OCI-M1 (cell line): ENCODE results near the gene RPL36A.

Source experiments
- DNase-seq: peaks from one replicate; lab custom pipeline; 2025; lab: John Stamatoyannopoulos, UW

Gene RPL36A

GRCh38 chrX:101390664-101391525 is at the start of gene RPL36A:
RPL36A (plus strand) TSS chrX:101391011; CDS start chrX:101391044, 33 bp downstream.
- DNase-seq, result peak; percentile 97

GRCh38 chrX:101347859-101348451 is 42.9 kb upstream of the RPL36A start:
- peak; percentile 33 for DNase-seq

- DNase-seq, result peak; percentile 90
Observed at GRCh38 chrX:101348452-101349192, 42.2 kb upstream of the RPL36A start, which contains the start of gene TIMM8A. TIMM8A (minus strand) TSS chrX:101348742; CDS start chrX:101348664, 78 bp downstream.

DNA sequence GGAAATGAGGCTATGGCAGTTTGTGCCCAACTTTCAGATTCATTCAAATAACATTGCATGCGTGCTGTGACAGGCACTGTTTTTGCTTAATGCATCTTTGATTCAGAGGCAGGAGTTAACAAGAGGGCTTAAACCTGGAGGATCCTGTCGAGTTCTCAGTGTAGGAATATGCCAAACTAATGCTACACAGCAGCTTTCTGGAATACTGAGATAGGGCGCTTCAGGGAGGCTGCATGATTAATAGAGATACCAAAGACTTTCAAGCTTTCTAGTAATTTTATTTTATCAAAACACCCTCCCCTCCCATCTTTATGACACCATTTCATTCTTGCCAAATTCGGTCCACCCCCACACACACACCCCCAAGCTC is 41.6 kb upstream of the RPL36A start:
- no peak for DNase-seq

DNA sequence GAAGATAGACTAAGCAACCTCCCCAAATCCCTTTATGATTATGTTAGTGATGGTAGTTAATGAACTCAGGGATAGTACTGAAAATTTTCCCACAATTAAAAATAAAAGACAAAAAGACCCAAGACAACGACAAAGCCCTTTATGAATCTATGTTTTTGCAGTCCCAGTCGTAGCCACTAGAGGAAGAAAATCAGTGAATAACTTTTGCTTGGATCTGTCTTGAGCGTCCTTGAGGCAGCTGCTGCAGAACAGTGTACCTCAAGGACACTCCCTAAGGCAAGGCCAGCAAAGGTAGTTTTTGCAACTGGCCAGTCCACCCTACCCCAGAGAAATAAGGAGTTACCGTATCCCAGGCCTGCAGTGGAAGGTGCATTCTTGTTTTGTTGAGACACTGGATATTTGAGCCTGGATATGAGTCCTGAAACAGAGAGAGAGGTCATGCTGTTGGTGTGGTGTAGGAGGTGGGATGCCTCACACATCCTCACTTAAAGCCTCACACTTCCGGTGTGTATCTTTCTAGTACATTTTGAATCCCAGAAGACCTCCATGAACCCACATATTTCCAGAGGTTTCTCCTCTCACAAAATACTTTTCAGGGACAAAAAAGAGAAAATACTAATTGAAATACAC is 33.5 kb upstream of the RPL36A start:
- DNase-seq, result no peak

DNA sequence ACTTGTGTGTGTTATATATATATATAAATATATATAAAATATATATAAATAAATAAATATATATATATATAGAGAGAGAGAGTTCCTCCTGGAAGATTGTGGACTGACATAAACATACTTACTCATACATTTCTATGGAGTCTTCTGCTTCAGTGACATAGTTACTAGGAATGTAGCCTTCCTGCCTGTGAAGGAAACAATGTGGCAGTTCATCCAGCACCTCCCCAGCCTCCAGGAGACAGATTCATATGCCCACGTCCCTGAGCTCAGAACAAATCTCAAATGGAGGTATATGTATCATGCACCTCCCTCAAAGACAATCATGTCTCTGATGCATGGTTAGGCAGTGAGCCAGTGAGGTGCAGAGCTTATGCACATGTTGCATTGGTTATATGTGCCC is 30.8 kb upstream of the RPL36A start:
- DNase-seq, result no peak

- DNase-seq, result no peak
Observed at GRCh38 chrX:101360390-101360789, 30.4 kb upstream of the RPL36A start.

- DNase-seq, result no peak
Observed at GRCh38 chrX:101362116-101362515, 28.7 kb upstream of the RPL36A start.

GRCh38 chrX:101362757-101363156 is 28.1 kb upstream of the RPL36A start:
- no peak for DNase-seq

DNA sequence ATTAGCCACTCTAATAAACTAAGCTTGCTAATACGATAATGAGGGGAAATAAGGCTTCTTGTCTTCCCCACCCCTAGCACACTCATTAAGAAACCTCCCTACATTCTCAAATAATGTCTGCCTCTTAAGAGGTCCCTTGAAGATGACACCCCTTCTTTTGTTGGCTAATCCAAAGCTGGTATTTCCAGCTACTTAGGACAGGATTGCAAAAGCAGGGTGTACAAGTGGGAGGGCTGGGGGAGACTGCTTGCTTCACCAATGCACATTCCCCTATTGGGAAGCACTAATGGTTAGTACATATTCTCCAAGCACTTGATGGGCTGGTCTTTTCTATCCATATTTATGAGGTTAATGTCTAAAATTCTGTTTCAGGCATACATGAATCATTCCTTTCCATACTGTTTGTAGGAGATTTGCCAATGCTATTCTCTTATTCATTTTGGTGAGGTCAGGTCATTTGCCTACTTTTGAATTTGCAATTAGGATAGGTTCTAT is 25.5 kb upstream of the RPL36A start:
- DNase-seq, result no peak

DNA sequence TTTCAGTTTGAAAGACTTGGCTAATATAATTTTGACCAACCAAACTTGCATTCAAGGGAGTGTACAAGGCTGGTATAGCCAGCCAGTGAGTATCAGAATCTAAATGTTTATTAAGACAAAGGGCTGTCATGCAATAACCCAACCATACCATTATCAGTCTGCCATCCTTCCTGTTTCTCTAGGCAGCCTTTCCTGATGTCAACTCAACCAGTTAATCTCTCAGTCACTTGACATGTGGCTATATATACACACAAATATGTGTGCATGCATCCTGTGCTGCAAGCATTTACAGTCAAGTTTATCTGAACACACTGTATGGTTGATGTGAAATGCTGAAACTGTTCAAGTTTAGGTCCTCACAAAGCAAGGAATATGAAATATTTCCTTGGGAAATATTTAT is 22.0 kb upstream of the RPL36A start:
- peak; percentile 13 for DNase-seq

DNA sequence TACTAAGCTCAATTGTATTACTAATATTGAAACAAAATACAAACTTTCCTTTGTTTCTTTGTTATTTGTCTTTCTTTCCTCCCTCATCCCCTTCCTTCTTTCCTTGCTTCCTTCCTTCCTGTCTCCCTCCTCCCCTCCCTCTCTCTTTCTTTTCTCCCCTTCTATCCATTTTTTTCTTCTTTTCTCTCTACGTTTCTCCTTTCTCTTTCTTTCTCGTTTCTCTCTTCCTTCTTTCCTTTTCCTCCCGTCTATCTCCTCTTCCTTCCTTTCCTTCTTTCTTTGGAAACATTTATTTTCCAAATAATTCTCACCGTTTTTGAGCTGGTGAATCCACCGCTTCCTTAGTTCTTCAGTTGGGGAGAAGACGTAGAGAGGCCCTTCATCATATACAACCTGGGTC is 21.1 kb upstream of the RPL36A start:
- no peak for DNase-seq

DNA sequence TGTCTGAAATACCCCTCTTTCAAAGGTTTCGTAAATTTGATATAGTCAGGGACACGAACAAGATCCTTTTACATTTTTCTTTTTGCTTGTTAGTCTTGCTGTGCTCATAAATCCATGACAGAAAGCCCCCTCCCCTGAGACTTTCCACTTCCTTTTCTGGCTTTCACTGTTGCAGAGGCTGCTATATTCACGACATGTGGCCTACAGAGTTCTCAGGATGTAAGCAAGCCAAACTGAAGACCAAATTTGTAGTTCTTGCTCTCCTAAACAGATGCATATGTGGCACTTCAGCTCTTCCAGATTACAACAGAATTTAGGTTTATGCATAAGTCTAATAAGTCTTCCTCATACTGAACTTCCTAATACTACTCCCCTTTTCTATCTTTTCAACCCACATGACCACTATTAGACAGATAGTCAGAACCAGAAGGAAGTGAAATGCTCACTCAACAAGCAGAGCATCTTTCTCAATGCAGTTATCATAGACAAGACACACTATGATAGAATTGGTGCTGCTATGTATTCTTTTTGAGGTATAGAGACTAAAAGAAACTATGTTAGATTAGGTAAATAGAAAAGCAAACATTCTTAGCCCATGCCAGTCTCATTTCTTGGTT is 19.8 kb upstream of the RPL36A start:
- DNase-seq, result no peak

DNA sequence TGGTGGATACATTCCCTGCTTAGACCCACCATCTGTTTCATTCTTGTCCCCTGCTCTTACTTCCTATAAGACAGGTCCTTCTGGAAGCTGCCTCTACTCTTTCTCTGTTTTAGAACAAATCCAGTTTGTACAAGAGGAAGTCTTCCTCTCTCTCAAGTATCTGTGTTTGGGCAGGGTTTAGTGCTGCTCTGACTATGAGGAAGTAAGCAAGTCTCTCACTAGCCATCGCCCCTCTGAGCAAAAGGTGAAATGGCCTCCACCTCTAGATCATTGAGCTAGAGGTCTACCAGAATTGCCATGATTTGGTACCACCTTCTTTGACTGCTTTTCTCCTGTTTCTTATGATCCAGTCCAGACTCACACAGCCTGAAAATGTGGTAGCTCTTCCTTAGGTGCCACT is 13.3 kb upstream of the RPL36A start:
- peak; percentile 5 for DNase-seq

- peak; percentile 65 for DNase-seq
Observed at GRCh38 chrX:101383679-101384205, 7.1 kb upstream of the RPL36A start.

GRCh38 chrX:101385026-101385684 is 5.7 kb upstream of the RPL36A start:
- DNase-seq, result peak; percentile 59

DNA sequence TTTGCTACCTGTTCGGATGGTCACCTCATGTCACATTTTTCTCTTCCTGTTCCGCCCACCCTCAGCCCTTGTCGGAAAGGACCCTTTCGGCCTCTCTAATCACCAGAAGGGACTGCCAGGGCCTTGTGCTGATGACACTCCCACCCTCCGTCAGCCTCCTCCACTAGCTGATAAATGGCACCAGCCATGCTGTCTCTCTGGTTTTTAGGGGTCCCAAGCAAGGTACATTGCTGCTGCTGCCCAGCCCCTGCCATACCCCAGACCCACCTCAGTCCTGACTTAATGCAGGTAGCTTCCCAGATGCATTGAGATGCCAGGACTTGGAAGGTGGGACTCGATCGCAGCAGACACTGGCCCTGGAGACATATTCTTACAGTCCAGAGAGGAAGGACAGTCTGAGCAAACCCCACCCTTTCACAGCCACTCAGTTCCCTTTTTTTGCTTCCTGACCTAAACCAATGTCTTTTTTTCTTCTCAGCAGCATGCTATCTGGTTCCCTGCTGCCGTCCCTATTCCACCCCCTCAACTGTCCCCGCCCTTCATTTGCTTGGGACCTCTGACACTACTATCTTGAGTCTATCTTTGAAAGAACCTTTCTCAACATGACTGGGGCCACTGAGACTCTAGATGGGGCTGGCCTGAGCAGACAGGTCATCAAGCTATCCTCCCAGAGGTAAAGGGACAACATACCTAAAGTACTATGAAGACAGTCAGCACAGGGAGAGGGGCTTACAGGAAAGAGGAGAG is 4.8 kb upstream of the RPL36A start, which contains the start of gene BTK:
TSS of gene BTK (minus strand) at position 397 of the 747 bp plus-strand sequence. CDS start 10,907 bp downstream, outside the sequence.
- DNase-seq, result peak; percentile 90

DNA sequence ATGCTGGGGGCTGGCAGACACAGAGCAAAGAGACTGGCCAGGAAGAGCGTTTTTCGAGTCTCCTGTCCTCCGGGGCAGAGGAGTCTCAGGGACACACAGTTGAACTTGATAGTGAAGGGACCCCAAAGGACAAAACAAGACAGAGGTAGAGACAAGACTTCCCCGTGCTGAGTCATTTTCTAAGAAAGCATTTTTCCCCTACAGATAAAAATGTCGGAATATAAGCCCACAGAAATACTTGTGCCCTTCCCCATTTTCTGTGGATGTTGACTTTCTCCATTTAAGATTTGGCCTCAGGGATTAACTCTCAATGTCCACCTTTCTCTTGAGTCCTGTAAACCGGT is 4.3 kb upstream of the RPL36A start:
- peak; percentile 77 for DNase-seq

DNA sequence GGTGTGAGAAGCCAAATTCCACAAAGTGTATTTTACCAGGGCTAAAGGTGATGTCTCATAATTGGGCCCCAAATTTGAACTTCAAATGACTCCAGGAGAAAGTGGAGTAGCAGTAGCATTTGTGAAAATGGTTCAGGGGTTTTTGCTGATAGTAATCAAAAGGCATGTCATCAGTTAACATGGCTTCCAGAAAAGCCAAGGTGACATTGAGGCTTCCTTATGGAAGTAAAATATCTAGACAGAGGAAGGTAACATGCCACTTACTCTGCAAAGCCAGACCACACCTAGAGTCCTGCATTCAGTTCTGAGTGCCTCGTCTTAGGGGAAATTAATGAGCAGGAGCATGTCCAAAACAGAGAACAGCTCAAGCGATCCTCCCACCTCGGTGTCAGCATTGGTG is 2.2 kb upstream of the RPL36A start:
- DNase-seq, result no peak

DNA sequence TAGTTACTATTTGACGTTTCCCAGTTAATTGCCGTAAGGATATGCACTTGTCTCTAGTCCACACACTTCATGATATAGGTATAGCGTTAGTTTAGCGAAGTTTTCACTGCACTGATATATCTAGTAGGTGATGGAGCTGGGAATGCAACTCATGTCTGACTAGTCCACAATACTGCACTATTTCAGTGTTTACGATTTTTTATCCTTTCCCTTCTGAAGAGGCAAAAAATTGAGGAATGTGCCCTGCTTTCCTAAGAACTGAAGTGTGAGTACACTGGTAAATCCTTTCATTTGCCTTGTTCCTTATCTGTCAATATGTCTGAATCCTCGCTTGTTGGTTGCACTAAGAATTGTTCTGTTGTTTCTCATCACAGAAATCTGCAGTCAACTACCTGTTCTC is 1.0 kb downstream of the RPL36A start:
- DNase-seq, result no peak
